HCT116 (cell line): Measurements from ENCODE around the gene TMEM86B. TPM values are rescaled to one million over a fixed set of nuclear protein-coding genes. Genes with fewer than 3 reads are reported as not detected.
A peak's percentile ranks its signal among the peaks of the same experiment; 100 is the strongest.

ENCODE experiments used
- ATAC-seq: fragments of 200-7000 bp; cut with Tn5 transposase; 2 replicates; pipeline ENCODE4 v1.9.1; 2020; ENCODE audit warnings: mild to moderate bottlenecking, moderate library complexity
- BruUV-seq: library from RNA; stranded (reverse); fragments of 400-500 nt; replicated peaks from 2 replicates; lab custom pipeline; 2021; lab: Mats Ljungman, UMichigan
- CTCF ChIA-PET: fragments of 300-600 bp; sonication (Branson Sonifier 250); formaldehyde crosslinking; loops from one replicate; lab custom pipeline; 2021; ENCODE audit warnings: antibody characterized with exemption; lab: Charles Lee
- POLR2A ChIA-PET: fragments of 300-600, 350-600 bp; sonication (Branson Sonifier 250); formaldehyde crosslinking; loops from one replicate; lab custom pipeline; 2021; ENCODE audit warnings: antibody characterized with exemption; lab: Charles Lee
- RAD21 ChIA-PET, 2 experiments: fragments of 300-600 bp; sonication (Branson Sonifier 250); formaldehyde crosslinking; loops; one replicate each; lab custom pipeline; 2023; ENCODE audit warnings: low total read pairs in 2 of 2; ENCODE audit not compliant: uncharacterized antibody in 2 of 2, unreplicated experiment in 2 of 2, low non-redundant PET in 1 of 2; lab: Charles Lee
- DNase-seq: peaks from one replicate; pipeline ENCODE4 v3.0.0-alpha.2; 2010; ENCODE audit warnings: low read depth, low spot score
- H2AFZ ChIP-seq: fragments of 200-600 bp; shearing (Covaris generic), sonication (generic); 2 replicates; pipeline ENCODE4 v1.6.1; 2017; ENCODE audit warnings: low read depth, mixed run types, mixed read lengths, antibody characterized with exemption, low read length; ENCODE audit not compliant: poor library complexity, severe bottlenecking
- H3K27ac ChIP-seq: 2 replicates; pipeline ENCODE4 v1.5.1; 2012; ENCODE audit warnings: low read depth, low read length
- H3K27me3 ChIP-seq: fragments of 200-600 bp; sonication (generic); 2 replicates; pipeline ENCODE4 v1.6.1; 2016; ENCODE audit warnings: mixed run types, low read length, mixed read lengths; ENCODE audit not compliant: insufficient read depth
- H3K36me3 ChIP-seq, 2 experiments: fragments of 200-500 bp in 1 of 2; fragments of 200-600 bp in 1 of 2; sonication (Bioruptor generic) in 1 of 2; sonication (generic) in 1 of 2; 2 replicates each; pipeline versions ENCODE4 v1.5.1 to v1.6.1; 2014 to 2016; ENCODE audit warnings: low read length in 2 of 2, inconsistent platforms in 1 of 2, mixed read lengths in 1 of 2, mixed run types in 1 of 2; ENCODE audit not compliant: insufficient read depth in 2 of 2, control insufficient read depth in 1 of 2
- H3K4me1 ChIP-seq, 2 experiments: fragments of 200-600 bp in 1 of 2; sonication (generic) in 1 of 2; 2 replicates each; pipeline versions ENCODE4 v1.5.1 to v1.6.1; 2012 to 2017; ENCODE audit warnings: low read length in 2 of 2, inconsistent platforms in 1 of 2, mild to moderate bottlenecking in 1 of 2, mixed read lengths in 1 of 2, mixed run types in 1 of 2, moderate library complexity in 1 of 2; ENCODE audit not compliant: insufficient read depth in 2 of 2, control insufficient read depth in 1 of 2
- H3K4me2 ChIP-seq: fragments of 200-600 bp; sonication (generic); 2 replicates; pipeline ENCODE4 v1.6.1; 2017; ENCODE audit warnings: mixed run types, low read length, mixed read lengths
- H3K4me3 ChIP-seq, 2 experiments: fragments of 200-600 bp in 1 of 2; sonication (generic) in 1 of 2; replicated peaks in 1 of 2; 2 replicates each; pipeline ENCODE4 v1.5.1; 2011 to 2016; ENCODE audit warnings: low read length in 2 of 2, control low read depth in 1 of 2, low read depth in 1 of 2, mild to moderate bottlenecking in 1 of 2, mixed read lengths in 1 of 2, mixed run types in 1 of 2
- H3K79me2 ChIP-seq: fragments of 200-600 bp; sonication (generic); 2 replicates; pipeline ENCODE4 v1.6.1; 2017; ENCODE audit warnings: mild to moderate bottlenecking, mixed run types, low read length, moderate library complexity, mixed read lengths; ENCODE audit not compliant: insufficient read depth
- H3K9ac ChIP-seq: fragments of 200-600 bp; sonication (generic); 2 replicates; pipeline ENCODE4 v1.6.1; 2016; ENCODE audit warnings: low read length, mixed read lengths
- H3K9me2 ChIP-seq: fragments of 200-600 bp; sonication (generic), shearing (Covaris generic); 2 replicates; pipeline ENCODE4 v1.6.1; 2017; ENCODE audit warnings: mixed run types, mild to moderate bottlenecking, moderate library complexity; ENCODE audit not compliant: insufficient read depth
- H3K9me3 ChIP-seq, 2 experiments: fragments of 200-500 bp in 1 of 2; fragments of 200-600 bp in 1 of 2; sonication (Bioruptor generic) in 1 of 2; sonication (generic) in 1 of 2; 2 replicates each; pipeline ENCODE4 v1.6.1; 2014 to 2017; ENCODE audit warnings: low read length in 2 of 2, mixed read lengths in 2 of 2, inconsistent platforms in 1 of 2, low read depth in 1 of 2, mild to moderate bottlenecking in 1 of 2, mixed run types in 1 of 2, moderate library complexity in 1 of 2; ENCODE audit not compliant: control insufficient read depth in 1 of 2, insufficient read depth in 1 of 2
- H4K20me1 ChIP-seq: fragments of 200-600 bp; sonication (generic), shearing (Covaris generic); 2 replicates; pipeline ENCODE4 v1.6.1; 2017; ENCODE audit warnings: mixed run types, mild to moderate bottlenecking, moderate library complexity; ENCODE audit not compliant: insufficient read depth
- CBX3 ChIP-seq: IDR thresholded peaks from 2 replicates; pipeline ENCODE4 v1.6.1; 2012; ENCODE audit warnings: low read depth
- EZH2 ChIP-seq: fragments of 200-600 bp; sonication (generic); IDR thresholded peaks from 2 replicates; pipeline ENCODE4 v1.6.1; 2017; ENCODE audit warnings: antibody characterized with exemption, mixed run types
- POLR2A ChIP-seq: IDR thresholded peaks from 2 replicates; pipeline ENCODE4 v1.7.0; 2011; ENCODE audit warnings: borderline replicate concordance; ENCODE audit not compliant: insufficient read depth, insufficient read length; ENCODE audit errors: extremely low read depth
- YY1 ChIP-seq: IDR thresholded peaks from 2 replicates; pipeline ENCODE4 v1.6.1; 2011; ENCODE audit warnings: low read length, low read depth, moderate library complexity, mild to moderate bottlenecking; ENCODE audit not compliant: insufficient replicate concordance; ENCODE audit errors: extremely low read depth
- intact Hi-C: fragments of 100-400 bp; cut with micrococcal nuclease; formaldehyde crosslinking; loops from 2 replicates; pipeline ENCODE4 v1.10.0; 2022
- total RNA-seq: library from RNA; stranded (reverse); gene quantifications from one replicate; pipeline ENCODE4 v1.2.1, GENCODE V29; 2021; ENCODE audit not compliant: unreplicated experiment
- TF ChIP-seq, protein P1 (sequence below): IDR thresholded peaks from 2 replicates; pipeline ENCODE4 v1.6.1; 2012
- TF ChIP-seq, protein P2 (sequence below), 3 experiments: fragments of 200-600 bp in 1 of 3; sonication (generic) in 1 of 3; IDR thresholded peaks in 2 of 3; conservative IDR thresholded peaks in 1 of 3; 2 replicates each; pipeline ENCODE4 v1.5.1; 2012 to 2017; ENCODE audit warnings: low read depth in 2 of 3, low read length in 2 of 3, antibody characterized with exemption in 1 of 3, borderline replicate concordance in 1 of 3, control low read depth in 1 of 3, mild to moderate bottlenecking in 1 of 3, mixed read lengths in 1 of 3, mixed run types in 1 of 3, moderate library complexity in 1 of 3; ENCODE audit not compliant: insufficient read depth in 1 of 3

The TMEM86B gene
- total RNA-seq, 1 experiment from 2014 or later: 10.6 TPM

DNA sequence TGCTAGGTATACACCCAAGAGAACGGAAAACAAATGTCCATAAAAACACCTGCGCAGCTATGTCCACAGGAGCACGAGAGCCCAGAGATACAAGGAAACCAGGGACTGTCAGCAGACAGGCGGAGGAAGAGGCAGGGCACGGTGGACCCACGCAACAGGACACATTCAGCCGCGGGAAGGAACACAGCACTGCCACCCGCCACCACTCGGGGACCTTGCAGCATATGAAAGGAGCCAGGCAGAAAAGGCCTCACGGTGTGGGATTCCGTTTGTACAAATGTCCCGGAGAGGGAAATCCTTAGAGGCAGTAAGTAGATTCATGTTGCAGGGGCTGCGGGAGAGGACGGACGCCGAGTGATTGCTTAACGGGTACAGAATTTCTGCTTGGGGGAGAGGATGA, 43.6 kb upstream of the TMEM86B start:
- H3K27me3 ChIP-seq: no peaks in the 10 kb centered on the region
- H3K9me3 ChIP-seq: no peaks in the 10 kb centered on the region
- TF ChIP-seq CBX3 (no peak), YY1 (no peak), EZH2 (no peak), POLR2A (no peak)
- TF ChIP-seq, protein P1, sequence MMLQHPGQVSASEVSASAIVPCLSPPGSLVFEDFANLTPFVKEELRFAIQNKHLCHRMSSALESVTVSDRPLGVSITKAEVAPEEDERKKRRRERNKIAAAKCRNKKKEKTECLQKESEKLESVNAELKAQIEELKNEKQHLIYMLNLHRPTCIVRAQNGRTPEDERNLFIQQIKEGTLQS: no peak
- TF ChIP-seq, protein P2, sequence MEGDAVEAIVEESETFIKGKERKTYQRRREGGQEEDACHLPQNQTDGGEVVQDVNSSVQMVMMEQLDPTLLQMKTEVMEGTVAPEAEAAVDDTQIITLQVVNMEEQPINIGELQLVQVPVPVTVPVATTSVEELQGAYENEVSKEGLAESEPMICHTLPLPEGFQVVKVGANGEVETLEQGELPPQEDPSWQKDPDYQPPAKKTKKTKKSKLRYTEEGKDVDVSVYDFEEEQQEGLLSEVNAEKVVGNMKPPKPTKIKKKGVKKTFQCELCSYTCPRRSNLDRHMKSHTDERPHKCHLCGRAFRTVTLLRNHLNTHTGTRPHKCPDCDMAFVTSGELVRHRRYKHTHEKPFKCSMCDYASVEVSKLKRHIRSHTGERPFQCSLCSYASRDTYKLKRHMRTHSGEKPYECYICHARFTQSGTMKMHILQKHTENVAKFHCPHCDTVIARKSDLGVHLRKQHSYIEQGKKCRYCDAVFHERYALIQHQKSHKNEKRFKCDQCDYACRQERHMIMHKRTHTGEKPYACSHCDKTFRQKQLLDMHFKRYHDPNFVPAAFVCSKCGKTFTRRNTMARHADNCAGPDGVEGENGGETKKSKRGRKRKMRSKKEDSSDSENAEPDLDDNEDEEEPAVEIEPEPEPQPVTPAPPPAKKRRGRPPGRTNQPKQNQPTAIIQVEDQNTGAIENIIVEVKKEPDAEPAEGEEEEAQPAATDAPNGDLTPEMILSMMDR (IDR thresholded peaks at IDR 0.05 in 2 of 3, conservative IDR thresholded peaks at IDR 0.05 in 1 of 3; ENCODE audit: borderline replicate concordance in 1 of 3, insufficient read depth in 1 of 3, low read depth in 2 of 3, low read length in 2 of 3): 0 out of 6 replicates have a peak, but pooled peaks of 2 of the 3 experiments have one; percentile 2 to 8
- ChIA-PET CTCF (no interaction called here), RAD21 (no interaction called here), POLR2A (no interaction called here)
- intact Hi-C loops: no loop called here
- no peaks in the 10 kb centered on the region for H3K4me1 ChIP-seq
- H2AFZ ChIP-seq: no peak overlapping the region
- H3K4me2 ChIP-seq: no peak overlapping the region
- DNase-seq: no peak
- H3K36me3 ChIP-seq: peaks cover 6 to 16% of the 10 kb centered on the region in 2 experiments; a peak in 3 of 4 replicates
- H3K9me2 ChIP-seq: no peaks in the 10 kb centered on the region
- no peak overlapping the region for H3K27ac ChIP-seq
- no peaks in the 10 kb centered on the region; the same call in 1 of the 2 replicates for H3K79me2 ChIP-seq
- BruUV-seq: no TSS peak
- H3K9ac ChIP-seq: no peak overlapping the region
- no peak overlapping the region for H3K4me3 ChIP-seq
- peak; percentile 34; the same call in 1 of the 2 replicates for ATAC-seq
- H4K20me1 ChIP-seq: no peaks in the 10 kb centered on the region
